ENCODE measurements around the gene DSEL. TPM values are rescaled to one million over a fixed set of nuclear protein-coding genes. Genes with fewer than 3 reads are reported as not detected.

The DSEL gene
- total RNA-seq, 1 experiment from 2014 or later, result 9.7 TPM

GRCh38 chr18:67477522-67477921, 39.0 kb downstream of the DSEL start:
- no peak for DNase-seq
- no peak overlapping the region for H3K4me3 ChIP-seq (ENCODE audit: insufficient read depth, low read depth, low read length)
- H3K27me3 ChIP-seq (ENCODE audit: control insufficient read depth, insufficient read depth, low read length), result no peaks in the 10 kb centered on the region
- H3K36me3 ChIP-seq (replicated peaks; ENCODE audit: control insufficient read depth, insufficient read depth, low read length), result no peaks in the 10 kb centered on the region

- no peaks in the 10 kb centered on the region for H3K36me3 ChIP-seq (replicated peaks; ENCODE audit: control insufficient read depth, insufficient read depth, low read length)
- H3K27me3 ChIP-seq (ENCODE audit: control insufficient read depth, insufficient read depth, low read length), result no peaks in the 10 kb centered on the region
- DNase-seq, result no peak
- no peak overlapping the region for H3K4me3 ChIP-seq (ENCODE audit: insufficient read depth, low read depth, low read length)
Measured at GRCh38 chr18:67476585-67476984, 39.9 kb downstream of the DSEL start.

- no peak for DNase-seq
- Histone ChIP-seq H3K36me3 (replicated peaks; ENCODE audit: control insufficient read depth, insufficient read depth, low read length) (no peaks in the 10 kb centered on the region), H3K27me3 (ENCODE audit: control insufficient read depth, insufficient read depth, low read length) (no peaks in the 10 kb centered on the region)
Measured at GRCh38 chr18:67475673-67476072, 40.8 kb downstream of the DSEL start.

GRCh38 chr18:67468038-67468437, 48.5 kb downstream of the DSEL start:
- H3K36me3 ChIP-seq (replicated peaks; ENCODE audit: control insufficient read depth, insufficient read depth, low read length), result no peaks in the 10 kb centered on the region
- no peaks in the 10 kb centered on the region for H3K27me3 ChIP-seq (ENCODE audit: control insufficient read depth, insufficient read depth, low read length)
- no peak for DNase-seq
- no peak overlapping the region for H3K4me3 ChIP-seq (ENCODE audit: insufficient read depth, low read depth, low read length)

More at GRCh38 chr18:67475673-67476072, 40.8 kb downstream of the DSEL start:
- H3K4me3 ChIP-seq (ENCODE audit: insufficient read depth, low read depth, low read length), result no peak overlapping the region

GRCh38 chr18:67467188-67467587, 49.3 kb downstream of the DSEL start:
- Histone ChIP-seq H3K27me3 (ENCODE audit: control insufficient read depth, insufficient read depth, low read length) (no peaks in the 10 kb centered on the region), H3K36me3 (replicated peaks; ENCODE audit: control insufficient read depth, insufficient read depth, low read length) (no peaks in the 10 kb centered on the region), H3K4me3 (ENCODE audit: insufficient read depth, low read depth, low read length) (no peak overlapping the region)
- DNase-seq, result no peak

- no peak for DNase-seq
- Histone ChIP-seq H3K36me3 (replicated peaks; ENCODE audit: control insufficient read depth, insufficient read depth, low read length) (no peaks in the 10 kb centered on the region), H3K27me3 (ENCODE audit: control insufficient read depth, insufficient read depth, low read length) (no peaks in the 10 kb centered on the region), H3K4me3 (ENCODE audit: insufficient read depth, low read depth, low read length) (no peak overlapping the region)
Measured at GRCh38 chr18:67464499-67464898, 52.0 kb downstream of the DSEL start.

- Histone ChIP-seq H3K36me3 (replicated peaks; ENCODE audit: control insufficient read depth, insufficient read depth, low read length) (no peaks in the 10 kb centered on the region), H3K4me3 (ENCODE audit: insufficient read depth, low read depth, low read length) (no peak overlapping the region), H3K27me3 (ENCODE audit: control insufficient read depth, insufficient read depth, low read length) (no peaks in the 10 kb centered on the region)
- DNase-seq, result no peak
Measured at GRCh38 chr18:67463829-67464228, 52.7 kb downstream of the DSEL start.

- no peaks in the 10 kb centered on the region for H3K36me3 ChIP-seq (replicated peaks; ENCODE audit: control insufficient read depth, insufficient read depth, low read length)
- no peaks in the 10 kb centered on the region for H3K27me3 ChIP-seq (ENCODE audit: control insufficient read depth, insufficient read depth, low read length)
- no peak overlapping the region for H3K4me3 ChIP-seq (ENCODE audit: insufficient read depth, low read depth, low read length)
- no peak for DNase-seq
Measured at GRCh38 chr18:67456711-67457110, 59.8 kb downstream of the DSEL start.
